Mesendoderm (in vitro differentiated cells): ENCODE data around the gene DCD. TPM values are rescaled to one million over a fixed set of nuclear protein-coding genes. Genes with fewer than 3 reads are reported as not detected.
A peak's percentile ranks its signal among the peaks of the same experiment; 100 is the strongest.

Experiments
- DNase-seq: peaks from one replicate; pipeline ENCODE4 v3.0.0; 2013
- H2AK5ac ChIP-seq: 2 replicates; pipeline ENCODE4 v1.6.1; 2013; ENCODE audit warnings: low read length, inconsistent platforms
- H2BK120ac ChIP-seq: 2 replicates; pipeline ENCODE4 v1.6.1; 2013; ENCODE audit warnings: low read depth, mild to moderate bottlenecking, low read length, moderate library complexity, mixed read lengths
- H2BK15ac ChIP-seq: replicated peaks from 2 replicates; pipeline ENCODE4 v1.6.1; 2013; ENCODE audit warnings: low read depth, mild to moderate bottlenecking, moderate library complexity
- H2BK5ac ChIP-seq: 2 replicates; pipeline ENCODE4 v1.6.1; 2013; ENCODE audit warnings: low read length, inconsistent platforms
- H3K18ac ChIP-seq: 2 replicates; pipeline ENCODE4 v1.6.1; 2013; ENCODE audit warnings: mild to moderate bottlenecking, low read length, mixed read lengths
- H3K23ac ChIP-seq: one replicate; pipeline ENCODE4 v1.6.1; 2013; ENCODE audit warnings: low read length
- H3K27ac ChIP-seq: 2 replicates; pipeline ENCODE4 v1.5.1; 2013; ENCODE audit warnings: low read depth, mild to moderate bottlenecking, inconsistent platforms, low read length, moderate library complexity
- H3K27me3 ChIP-seq: 2 replicates; pipeline ENCODE4 v1.6.1; 2013; ENCODE audit warnings: low read length, control low read depth, mild to moderate bottlenecking, inconsistent platforms; ENCODE audit not compliant: insufficient read depth, poor library complexity
- H3K36me3 ChIP-seq: 2 replicates; pipeline ENCODE4 v1.6.1; 2013; ENCODE audit warnings: low read length, inconsistent platforms; ENCODE audit not compliant: control insufficient read depth, insufficient read depth
- H3K4ac ChIP-seq: one replicate; pipeline ENCODE4 v1.6.1; 2013; ENCODE audit warnings: low read depth, mild to moderate bottlenecking, low read length, moderate library complexity
- H3K4me1 ChIP-seq: 2 replicates; pipeline ENCODE4 v1.6.1; 2013; ENCODE audit warnings: low read depth, low read length, inconsistent platforms; ENCODE audit not compliant: control insufficient read depth
- H3K4me2 ChIP-seq: 2 replicates; pipeline ENCODE4 v1.6.1; 2013; ENCODE audit warnings: low read length
- H3K4me3 ChIP-seq: 2 replicates; pipeline ENCODE4 v1.5.1; 2013; ENCODE audit warnings: mild to moderate bottlenecking, low read length
- H3K56ac ChIP-seq: one replicate; pipeline ENCODE4 v1.6.1; 2013; ENCODE audit warnings: low read length
- H3K79me1 ChIP-seq: 2 replicates; pipeline ENCODE4 v1.6.1; 2013; ENCODE audit warnings: low read length, inconsistent platforms
- H3K79me2 ChIP-seq: 2 replicates; pipeline ENCODE4 v1.6.1; 2013; ENCODE audit warnings: mild to moderate bottlenecking, low read length; ENCODE audit not compliant: control insufficient read depth, insufficient read depth
- H3K9ac ChIP-seq: 2 replicates; pipeline ENCODE4 v1.6.1; 2013; ENCODE audit warnings: low read length, inconsistent platforms
- H4K5ac ChIP-seq: one replicate; pipeline ENCODE4 v1.6.1; 2013; ENCODE audit warnings: low read length
- H4K8ac ChIP-seq: one replicate; pipeline ENCODE4 v1.6.1; 2013; ENCODE audit warnings: low read depth, mild to moderate bottlenecking, control low read depth, low read length, moderate library complexity
- WGBS: extraction: QIAGEN DNeasy Blood & Tissue Kit; methylation state at CpG from one replicate; pipeline ENCODE4 v1.1.7; 2013; ENCODE audit warnings: low lambda C conversion rate, missing lambda C conversion rate; ENCODE audit not compliant: insufficient coverage; ENCODE audit errors: extremely low coverage; 5-methylcytosine and 5-hydroxymethylcytosine counted together
- polyA plus RNA-seq, 2 experiments: library from polyadenylated mRNA; stranded (reverse); fragments of 200-250 nt; gene quantifications; one replicate each; pipeline ENCODE4 v1.2.3, GENCODE V29; 2013

The DCD gene, protein sequence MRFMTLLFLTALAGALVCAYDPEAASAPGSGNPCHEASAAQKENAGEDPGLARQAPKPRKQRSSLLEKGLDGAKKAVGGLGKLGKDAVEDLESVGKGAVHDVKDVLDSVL
- not detected for polyA plus RNA-seq (2013, experiment 1 of 2)
- polyA plus RNA-seq (2013, experiment 2 of 2) = not detected

GRCh38 chr12:54648265-54648664, at the start of gene DCD:
Gene DCD (minus strand): TSS chr12:54648365. CDS start chr12:54648303, 62 bp downstream.
- Histone ChIP-seq H3K4me1 (no peaks in the 10 kb centered on the region), H4K5ac (no peak within 1 kb of the TSS)

DNA sequence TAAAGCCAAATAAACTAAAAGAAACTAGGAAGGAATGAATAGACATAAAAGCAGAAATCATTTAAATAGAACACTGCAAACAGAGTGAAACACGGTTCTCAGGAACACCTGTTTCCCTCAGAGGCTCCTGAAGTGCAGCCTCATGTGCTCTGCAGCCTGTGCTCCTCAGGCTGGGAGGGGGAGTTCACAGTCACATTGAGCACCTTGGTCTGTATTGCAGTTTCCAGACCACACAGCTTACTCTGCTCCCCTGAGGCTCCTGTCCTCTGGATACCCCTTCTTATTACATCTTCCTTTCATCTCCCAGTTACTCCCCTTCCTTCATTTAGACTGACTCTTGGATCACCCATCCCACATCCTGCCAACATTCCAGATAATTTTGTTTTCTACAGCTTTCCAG, 49.7 kb upstream of the DCD start:
- H3K36me3 ChIP-seq = no peaks in the 10 kb centered on the region
- peaks cover 2% of the 10 kb centered on the region for H3K4me1 ChIP-seq
- no peak overlapping the region for H2BK5ac ChIP-seq
- no peak overlapping the region for H3K4me2 ChIP-seq
- no CpG with 5 or more reads among the region's 1 CpG for whole genome bisulfite sequencing
- H3K23ac ChIP-seq = no peak overlapping the region
- no peak overlapping the region for H3K4me3 ChIP-seq
- H3K79me2 ChIP-seq = no peaks in the 10 kb centered on the region
- DNase-seq = no peak
- no peak overlapping the region for H3K56ac ChIP-seq
- H2BK15ac ChIP-seq = no peak overlapping the region
- no peak overlapping the region for H3K18ac ChIP-seq
- no peak overlapping the region for H2AK5ac ChIP-seq
- H3K27me3 ChIP-seq = no peaks in the 10 kb centered on the region
- no peaks in the 10 kb centered on the region for H3K79me1 ChIP-seq
- H3K9ac ChIP-seq = no peak overlapping the region
- H4K8ac ChIP-seq = no peak overlapping the region
- no peak overlapping the region for H2BK120ac ChIP-seq
- no peak overlapping the region for H4K5ac ChIP-seq
- H3K27ac ChIP-seq = no peak overlapping the region
- no peak overlapping the region for H3K4ac ChIP-seq

More at GRCh38 chr12:54648265-54648664, at the start of gene DCD:
- Histone ChIP-seq H3K27me3 (no peaks in the 10 kb centered on the region), H3K18ac (no peak within 1 kb of the TSS), H2BK5ac (no peak within 1 kb of the TSS), H2BK15ac (no peak within 1 kb of the TSS), H3K4me3 (no peak within 1 kb of the TSS), H3K27ac (no peak within 1 kb of the TSS), H3K4ac (no peak within 1 kb of the TSS), H3K23ac (no peak within 1 kb of the TSS), H3K56ac (no peak within 1 kb of the TSS), H2AK5ac (no peak within 1 kb of the TSS), H2BK120ac (no peak within 1 kb of the TSS), H3K36me3 (no peaks in the 10 kb centered on the region), H3K79me2 (no peaks in the 10 kb centered on the region), H4K8ac (no peak within 1 kb of the TSS), H3K79me1 (no peaks in the 10 kb centered on the region), H3K9ac (no peak within 1 kb of the TSS), H3K4me2 (no peak within 1 kb of the TSS)
- WGBS = no CpG with 5 or more reads among the region's 2 CpGs
- no peak for DNase-seq

- H3K56ac ChIP-seq = no peak overlapping the region
- no peak overlapping the region for H2AK5ac ChIP-seq
- no peak overlapping the region for H3K4ac ChIP-seq
- H3K18ac ChIP-seq = no peak overlapping the region
- H3K36me3 ChIP-seq = no peaks in the 10 kb centered on the region
- no peak overlapping the region for H3K23ac ChIP-seq
- no peak overlapping the region for H4K5ac ChIP-seq
- no peaks in the 10 kb centered on the region for H3K27me3 ChIP-seq
- no CpG with 5 or more reads among the region's 2 CpGs for WGBS
- H4K8ac ChIP-seq = no peak overlapping the region
- H3K79me1 ChIP-seq = no peaks in the 10 kb centered on the region
- H2BK5ac ChIP-seq = no peak overlapping the region
- no peak overlapping the region for H3K4me3 ChIP-seq
- H3K27ac ChIP-seq = no peak overlapping the region
- H3K4me1 ChIP-seq = no peaks in the 10 kb centered on the region
- H3K79me2 ChIP-seq = no peaks in the 10 kb centered on the region
- H2BK120ac ChIP-seq = no peak overlapping the region
- no peak overlapping the region for H3K9ac ChIP-seq
- DNase-seq = no peak
- no peak overlapping the region for H3K4me2 ChIP-seq
- H2BK15ac ChIP-seq = no peak overlapping the region
Observed at GRCh38 chr12:54692353-54692752, 44.2 kb upstream of the DCD start.

DNA sequence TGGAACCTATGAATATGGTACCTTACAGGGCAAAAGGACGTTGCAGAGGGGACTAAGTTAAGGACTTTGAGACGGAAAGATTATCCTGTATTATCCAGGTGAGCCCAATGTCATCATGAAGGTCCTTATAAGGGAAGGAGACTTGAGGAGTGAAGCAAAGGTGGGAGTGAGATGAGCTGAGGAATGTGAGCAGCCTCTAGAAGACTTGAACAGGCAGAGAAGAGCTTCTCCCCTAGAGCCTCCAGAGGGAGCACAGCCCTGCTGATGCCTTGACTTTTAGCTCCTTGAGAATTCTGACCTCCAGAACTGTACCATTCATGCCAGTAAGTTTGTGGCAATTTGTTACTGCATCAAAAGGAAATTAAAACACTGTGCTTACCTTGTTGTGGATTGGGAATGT, 41.8 kb upstream of the DCD start:
- Histone ChIP-seq H3K27me3 (no peaks in the 10 kb centered on the region), H2BK120ac (no peak overlapping the region), H3K79me1 (no peaks in the 10 kb centered on the region), H3K9ac (no peak overlapping the region), H4K5ac (no peak overlapping the region), H3K4ac (no peak overlapping the region), H4K8ac (no peak overlapping the region), H2AK5ac (peak overlapping the region; percentile 64), H3K4me3 (no peak overlapping the region), H3K4me2 (no peak overlapping the region), H3K23ac (no peak overlapping the region), H2BK15ac (no peak overlapping the region), H3K56ac (no peak overlapping the region), H3K18ac (no peak overlapping the region), H3K4me1 (peaks cover 3% of the 10 kb centered on the region), H3K36me3 (no peaks in the 10 kb centered on the region), H2BK5ac (no peak overlapping the region), H3K79me2 (no peaks in the 10 kb centered on the region), H3K27ac (no peak overlapping the region)
- peak; percentile 92 for DNase-seq
- no CpG with 5 or more reads among the region's 2 CpGs for whole genome bisulfite sequencing

DNA sequence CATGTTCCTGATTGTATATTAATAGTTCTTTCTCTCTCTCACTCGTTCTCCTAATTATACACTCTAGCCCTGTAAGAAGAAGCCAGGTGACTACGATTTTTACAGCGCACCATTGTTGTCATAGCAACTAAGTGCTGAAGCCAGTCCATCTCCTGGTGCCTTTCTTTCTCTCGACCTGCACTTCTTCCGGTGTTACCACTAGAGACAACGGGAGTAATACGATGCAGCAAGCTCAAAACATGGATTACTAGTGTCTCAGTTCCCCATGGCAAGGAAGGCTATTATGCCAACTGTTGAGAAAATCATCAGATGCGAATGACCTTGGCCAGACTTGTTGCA, 40.8 kb upstream of the DCD start:
- H4K5ac ChIP-seq = no peak overlapping the region
- no peak overlapping the region for H2BK120ac ChIP-seq
- H2AK5ac ChIP-seq = no peak overlapping the region
- H3K56ac ChIP-seq = no peak overlapping the region
- no CpG with 5 or more reads among the region's 8 CpGs for WGBS
- no peak overlapping the region for H3K9ac ChIP-seq
- no peaks in the 10 kb centered on the region for H3K36me3 ChIP-seq
- no peak overlapping the region for H3K27ac ChIP-seq
- no peak overlapping the region for H4K8ac ChIP-seq
- no peak overlapping the region for H3K4ac ChIP-seq
- no peak overlapping the region for H3K4me2 ChIP-seq
- H3K79me1 ChIP-seq = no peaks in the 10 kb centered on the region
- peaks cover 10% of the 10 kb centered on the region for H3K4me1 ChIP-seq
- no peaks in the 10 kb centered on the region for H3K27me3 ChIP-seq
- no peak overlapping the region for H2BK5ac ChIP-seq
- no peak overlapping the region for H3K18ac ChIP-seq
- no peak overlapping the region for H3K4me3 ChIP-seq
- no peak overlapping the region for H3K23ac ChIP-seq
- DNase-seq = peak; percentile 56
- H3K79me2 ChIP-seq = no peaks in the 10 kb centered on the region
- H2BK15ac ChIP-seq = no peak overlapping the region

DNA sequence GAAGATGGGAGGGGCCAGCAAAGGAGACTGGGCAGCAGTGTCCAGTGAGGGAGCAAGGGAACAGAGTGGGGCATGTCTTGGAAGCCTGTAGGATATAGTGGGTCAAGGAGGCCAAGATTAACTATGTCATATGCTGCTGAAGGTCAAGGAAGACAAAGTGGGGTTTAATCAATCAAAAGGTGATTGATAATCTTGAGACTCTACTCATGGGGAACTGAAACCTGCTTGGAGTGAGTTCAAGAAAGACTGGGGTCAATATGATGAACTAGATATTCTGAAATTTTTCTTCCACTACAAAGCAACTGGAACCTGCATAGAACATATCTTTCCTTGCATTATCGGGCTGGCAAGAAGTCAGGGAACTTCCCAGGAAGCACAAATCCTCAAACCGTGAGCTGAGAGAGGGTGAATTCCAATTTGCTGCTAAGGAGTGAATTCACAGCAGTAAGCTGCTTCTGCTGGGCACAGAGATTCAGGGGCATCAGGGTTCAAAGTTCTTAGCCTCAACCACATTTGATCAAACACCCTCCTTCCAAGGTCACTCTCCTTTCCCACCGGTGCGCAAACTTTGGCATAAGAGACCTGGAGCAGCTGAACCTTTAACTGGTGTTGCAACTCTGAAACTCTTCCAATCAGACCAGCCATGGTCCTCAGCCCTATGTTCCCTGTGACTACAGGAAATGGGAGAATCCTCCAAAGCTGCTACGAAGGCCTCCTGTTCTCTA, 40.3 kb upstream of the DCD start:
- WGBS = no CpG with 5 or more reads among the region's 5 CpGs
- Histone ChIP-seq H3K4me3 (no peak overlapping the region), H3K79me2 (no peaks in the 10 kb centered on the region), H3K27me3 (no peaks in the 10 kb centered on the region), H4K8ac (no peak overlapping the region), H3K4me1 (peaks cover 14% of the 10 kb centered on the region), H3K4ac (no peak overlapping the region), H3K56ac (no peak overlapping the region), H3K18ac (no peak overlapping the region), H3K36me3 (no peaks in the 10 kb centered on the region), H3K23ac (no peak overlapping the region), H3K9ac (no peak overlapping the region), H4K5ac (no peak overlapping the region), H2AK5ac (no peak overlapping the region), H2BK5ac (no peak overlapping the region), H3K27ac (no peak overlapping the region), H2BK15ac (no peak overlapping the region), H3K79me1 (no peaks in the 10 kb centered on the region), H3K4me2 (no peak overlapping the region), H2BK120ac (no peak overlapping the region)
- DNase-seq = no peak
